GM12873 (cell line): ENCODE measurements around the gene CDH3.

Source experiments
- TF ChIP-seq, protein P1 (sequence below): IDR thresholded peaks from 2 replicates; pipeline ENCODE4 v1.5.1; 2012; ENCODE audit warnings: low read depth, mild to moderate bottlenecking, moderate library complexity, low read length, control low read depth; ENCODE audit not compliant: insufficient read depth; ENCODE audit errors: missing control alignments

CDH3 gene

DNA sequence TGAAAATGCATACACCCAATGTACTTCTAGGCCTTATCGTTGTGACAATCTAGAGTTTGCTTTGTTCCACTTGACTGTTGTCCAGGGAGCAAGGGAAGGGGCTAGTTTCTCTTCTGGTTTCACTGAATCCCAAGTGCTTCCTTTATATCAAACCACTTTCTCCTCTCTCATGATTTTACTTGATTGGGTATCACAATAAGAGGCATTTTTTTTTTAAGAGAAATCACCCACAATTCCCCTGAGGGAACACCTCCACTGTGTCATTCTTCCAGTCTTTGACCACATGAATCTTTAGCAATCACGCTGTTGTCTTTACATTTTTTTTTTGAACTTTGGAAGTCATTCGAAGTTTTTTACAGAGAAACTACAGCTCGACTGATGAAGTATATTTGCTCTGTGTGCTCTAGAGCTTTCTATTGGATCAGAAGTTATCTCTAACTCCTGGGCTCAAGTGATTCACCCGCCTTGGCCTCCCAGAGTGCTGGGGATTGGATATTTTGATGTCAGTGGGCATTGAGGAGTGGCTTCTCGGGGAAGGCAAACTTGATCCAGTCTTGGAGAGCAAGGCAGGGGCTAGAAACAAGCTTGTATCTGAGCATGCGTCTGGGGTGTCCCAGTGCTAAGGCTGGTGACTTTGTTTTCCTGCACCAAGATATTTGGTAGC is 95.0 kb downstream of the CDH3 start:
- TF ChIP-seq, protein P1, sequence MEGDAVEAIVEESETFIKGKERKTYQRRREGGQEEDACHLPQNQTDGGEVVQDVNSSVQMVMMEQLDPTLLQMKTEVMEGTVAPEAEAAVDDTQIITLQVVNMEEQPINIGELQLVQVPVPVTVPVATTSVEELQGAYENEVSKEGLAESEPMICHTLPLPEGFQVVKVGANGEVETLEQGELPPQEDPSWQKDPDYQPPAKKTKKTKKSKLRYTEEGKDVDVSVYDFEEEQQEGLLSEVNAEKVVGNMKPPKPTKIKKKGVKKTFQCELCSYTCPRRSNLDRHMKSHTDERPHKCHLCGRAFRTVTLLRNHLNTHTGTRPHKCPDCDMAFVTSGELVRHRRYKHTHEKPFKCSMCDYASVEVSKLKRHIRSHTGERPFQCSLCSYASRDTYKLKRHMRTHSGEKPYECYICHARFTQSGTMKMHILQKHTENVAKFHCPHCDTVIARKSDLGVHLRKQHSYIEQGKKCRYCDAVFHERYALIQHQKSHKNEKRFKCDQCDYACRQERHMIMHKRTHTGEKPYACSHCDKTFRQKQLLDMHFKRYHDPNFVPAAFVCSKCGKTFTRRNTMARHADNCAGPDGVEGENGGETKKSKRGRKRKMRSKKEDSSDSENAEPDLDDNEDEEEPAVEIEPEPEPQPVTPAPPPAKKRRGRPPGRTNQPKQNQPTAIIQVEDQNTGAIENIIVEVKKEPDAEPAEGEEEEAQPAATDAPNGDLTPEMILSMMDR: no peak

DNA sequence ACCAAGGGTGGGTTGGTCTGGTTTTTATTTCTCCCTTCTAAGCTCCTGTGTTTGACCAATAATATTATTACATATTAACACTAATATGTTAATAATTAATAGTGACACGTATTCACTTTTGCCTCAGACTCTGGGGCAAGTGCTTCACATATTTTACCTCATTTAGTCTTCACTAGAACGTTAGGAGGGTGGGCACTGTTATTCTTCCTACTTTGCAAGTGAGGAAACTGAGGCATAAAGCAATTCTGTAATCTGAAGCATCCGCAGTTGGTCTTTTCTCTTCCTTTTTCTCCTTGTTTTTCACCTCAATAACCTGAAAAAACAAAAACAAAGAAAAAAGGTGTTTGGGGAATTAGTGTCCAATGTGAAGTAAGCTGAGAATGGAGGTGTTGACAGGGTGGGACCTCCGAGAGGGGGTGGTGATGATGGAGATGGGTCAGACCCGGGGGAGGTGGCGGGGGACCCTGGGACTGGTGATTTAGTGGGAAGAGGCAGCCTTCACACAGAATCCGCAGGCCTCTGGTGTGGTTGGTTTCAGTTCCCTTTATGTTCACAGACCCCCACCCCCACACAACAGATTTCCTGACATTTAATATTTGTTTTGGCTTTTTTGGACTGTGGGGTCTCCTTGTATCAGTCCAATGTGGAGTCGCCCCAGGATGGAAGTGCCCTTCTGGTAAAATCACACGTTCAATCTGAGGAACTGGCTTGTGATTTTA is 95.7 kb downstream of the CDH3 start:
- TF ChIP-seq, protein P1: no peak

DNA sequence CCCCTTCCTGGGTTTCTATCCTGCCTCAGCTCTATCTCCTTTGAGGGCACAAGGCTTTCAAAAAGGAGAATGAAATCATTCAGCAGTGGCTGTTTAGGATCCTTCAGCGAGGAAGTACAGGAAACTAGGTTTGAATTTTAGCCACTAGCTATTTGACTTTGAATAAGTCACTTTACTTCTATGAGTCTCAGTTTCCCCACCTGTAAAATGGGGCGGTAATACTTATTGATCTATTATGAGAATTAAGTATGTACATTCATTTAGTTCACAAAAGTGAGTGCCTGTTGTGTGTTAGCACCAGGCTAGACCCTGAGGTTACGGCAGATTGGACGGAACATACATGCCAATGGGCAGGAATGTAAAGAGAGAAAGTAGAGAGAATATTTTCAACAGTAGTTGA is 98.6 kb downstream of the CDH3 start:
- TF ChIP-seq, protein P1: no peak

DNA sequence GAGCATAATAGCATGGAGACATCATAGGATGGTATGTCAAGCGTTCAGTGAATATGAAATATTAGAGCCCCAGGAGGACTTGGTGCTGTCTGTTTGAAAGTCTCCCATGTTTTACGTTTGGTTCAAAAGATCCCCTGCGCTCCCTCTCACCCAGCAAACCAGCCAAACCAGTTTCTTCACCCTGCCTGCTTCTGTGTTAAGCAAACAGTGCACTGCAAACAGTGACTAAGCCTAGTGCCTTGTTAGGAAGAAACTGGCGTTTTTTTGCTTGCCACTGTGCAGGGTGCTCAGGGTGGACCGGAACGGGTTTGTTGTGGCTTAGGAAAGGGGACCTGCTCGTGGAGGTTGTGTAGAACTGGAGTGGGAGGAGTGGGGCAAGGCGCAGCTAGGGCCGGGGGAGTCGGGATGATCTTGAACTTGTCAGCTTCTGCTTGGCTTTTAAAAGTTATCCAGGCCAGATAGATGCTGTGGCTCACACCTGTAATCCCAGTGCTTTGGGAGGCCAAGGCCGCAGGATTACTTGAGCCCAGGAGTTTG is 99.7 kb downstream of the CDH3 start:
- TF ChIP-seq, protein P1: no peak

DNA sequence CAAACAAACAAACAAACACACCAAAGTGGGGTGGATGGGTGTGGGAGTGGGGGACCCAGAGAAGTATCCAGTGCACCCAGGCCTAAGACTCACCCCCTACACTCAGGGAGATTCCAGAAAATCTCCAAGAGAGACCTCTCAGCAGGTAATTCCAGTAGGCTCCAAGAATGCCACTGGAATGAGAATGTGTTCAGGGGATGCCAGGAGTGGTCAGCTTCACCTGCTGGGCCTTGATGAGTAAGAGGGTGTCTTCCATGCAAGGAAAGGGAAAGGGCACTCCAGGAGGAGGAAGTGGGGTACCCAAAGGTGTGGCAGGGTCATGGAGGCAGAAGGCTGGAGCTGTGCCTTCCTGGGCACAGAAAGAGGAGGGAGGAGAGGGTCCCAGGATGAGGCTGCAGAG is 101.8 kb downstream of the CDH3 start:
- TF ChIP-seq, protein P1: no peak

DNA sequence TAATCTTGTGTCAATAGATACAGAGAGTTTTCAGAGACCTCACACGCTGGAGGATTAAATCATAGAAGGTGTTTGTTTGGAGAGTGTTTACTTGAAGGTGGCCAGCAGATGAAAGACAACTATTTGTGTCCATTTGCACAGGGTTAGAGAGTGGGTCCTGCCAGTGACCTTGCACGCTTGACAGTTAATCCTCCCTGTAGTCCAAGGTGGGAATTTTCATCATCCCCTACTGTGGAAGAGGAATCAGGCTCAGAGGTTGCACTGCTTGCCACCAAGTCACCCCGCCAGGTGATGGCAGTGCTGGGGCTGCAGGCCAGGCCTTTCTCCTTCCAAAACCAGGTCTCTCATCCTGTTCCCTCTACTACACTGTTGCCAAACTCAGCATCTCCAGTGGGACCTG is 104.3 kb downstream of the CDH3 start:
- TF ChIP-seq, protein P1: peak; percentile 26
